Measurements from ENCODE around the gene CALN1.

GRCh38 chr7:72281308-72281707, 130.8 kb downstream of the CALN1 start:
- TF ChIP-seq CTCF (IDR thresholded peaks at IDR 0.05; ENCODE audit: low read length) (no peak), EZH2 (optimal IDR thresholded peaks at IDR 0.05; ENCODE audit: low read depth, low read length) (no peak)
